HG02678 (cell line): ENCODE results near the gene FAM110D.

Experiments used
- ATAC-seq: cut with Tn5 transposase; IDR thresholded peaks from one replicate; pipeline ENCODE4 v1.9.1; 2021; ENCODE audit warnings: mild to moderate bottlenecking, moderate library complexity; ENCODE audit not compliant: unreplicated experiment

Gene FAM110D

GRCh38 chr1:26127235-26128163 is 31.4 kb upstream of the FAM110D start:
- ATAC-seq: no peak

GRCh38 chr1:26129778-26130177 is 29.1 kb upstream of the FAM110D start:
- ATAC-seq: no peak

- no peak for ATAC-seq
Measured at GRCh38 chr1:26130695-26131094, 28.2 kb upstream of the FAM110D start.

DNA sequence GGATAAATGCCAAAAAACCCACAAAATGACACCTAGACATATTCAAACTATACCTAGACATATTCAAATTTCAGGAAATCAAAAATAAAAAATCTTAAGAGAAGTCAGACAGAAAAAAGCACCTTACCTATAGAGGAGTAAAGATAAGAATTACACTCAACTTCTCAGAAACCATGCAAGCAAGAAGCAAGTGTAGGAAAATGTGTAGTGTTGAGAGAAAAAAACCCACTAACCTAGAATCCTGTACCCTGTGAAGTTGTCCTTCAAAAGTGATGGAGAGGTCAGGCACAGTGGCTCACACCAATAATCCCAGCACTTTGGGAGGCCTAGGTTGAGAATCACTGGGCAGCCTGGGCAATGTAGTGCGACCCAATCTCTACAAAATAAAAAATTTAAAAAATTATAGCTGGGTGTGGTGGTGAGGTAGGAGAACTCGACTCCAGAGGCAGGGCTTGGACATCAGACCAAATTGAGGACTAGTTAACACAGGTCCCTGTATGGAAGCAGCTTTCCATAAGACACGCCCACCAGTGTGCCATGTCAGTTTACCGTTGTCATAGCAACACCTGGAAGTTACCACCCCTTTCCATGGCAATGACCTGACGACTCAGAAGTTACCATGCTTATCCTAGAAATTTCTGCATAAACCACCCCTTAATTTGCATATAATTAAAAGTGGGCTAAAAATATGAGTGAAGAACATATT is 26.6 kb upstream of the FAM110D start:
- ATAC-seq: no peak

GRCh38 chr1:26132834-26133167 is 26.1 kb upstream of the FAM110D start:
- ATAC-seq: no peak

- no peak for ATAC-seq
Measured at GRCh38 chr1:26134466-26134865, 24.4 kb upstream of the FAM110D start.

GRCh38 chr1:26138974-26139558 is 19.8 kb upstream of the FAM110D start:
- ATAC-seq: no peak

GRCh38 chr1:26142159-26142558 is 16.7 kb upstream of the FAM110D start:
- no peak for ATAC-seq

- peak; percentile 60 for ATAC-seq
Measured at GRCh38 chr1:26145041-26145959, 13.6 kb upstream of the FAM110D start.

GRCh38 chr1:26145960-26146294 is 13.0 kb upstream of the FAM110D start:
- ATAC-seq: no peak

DNA sequence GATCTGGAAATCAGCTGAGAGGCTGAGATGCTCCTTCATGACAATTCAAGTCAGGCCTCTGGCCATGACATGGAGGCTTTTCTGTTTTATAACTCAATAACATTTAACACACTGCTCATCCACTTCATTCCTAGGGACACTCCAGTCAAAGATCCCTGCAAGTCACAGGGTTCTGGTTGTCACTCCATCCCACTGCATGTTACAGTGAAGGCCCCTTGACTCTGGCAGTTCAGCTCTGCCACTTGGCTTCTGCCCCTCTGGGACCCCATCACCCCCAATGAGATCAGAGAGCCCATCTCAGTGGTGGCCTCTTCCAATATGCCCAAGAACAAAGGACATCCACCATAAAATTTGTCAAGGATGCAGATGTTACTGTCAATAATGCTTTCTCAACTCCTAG is 10.0 kb upstream of the FAM110D start:
- no peak for ATAC-seq

DNA sequence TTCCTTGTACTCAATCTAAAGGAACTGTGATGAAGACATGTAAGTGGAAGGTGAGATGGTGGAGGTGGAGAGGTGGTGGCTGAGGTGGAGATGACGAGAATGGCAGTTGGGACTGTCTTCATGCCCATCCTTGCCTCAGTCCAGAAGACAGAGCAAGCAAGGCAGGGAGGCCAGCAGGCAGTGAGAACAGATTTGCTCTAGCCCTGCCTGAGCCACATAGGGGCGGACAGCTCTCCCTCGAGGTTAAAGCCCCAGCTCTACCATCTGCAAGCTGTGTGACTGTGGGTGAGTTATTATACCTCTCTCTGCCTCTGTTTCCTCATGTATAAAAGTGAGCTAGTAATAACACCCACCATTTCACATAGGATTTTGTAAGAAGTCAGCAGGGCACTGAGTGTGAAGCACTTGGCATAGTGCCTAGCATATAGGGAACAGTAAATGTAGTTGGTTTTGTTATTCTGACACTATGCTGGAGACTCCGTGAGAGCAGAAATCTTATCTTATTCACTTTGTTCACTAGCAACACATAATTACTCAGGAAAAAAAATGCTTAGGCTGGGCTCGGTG is 4.8 kb upstream of the FAM110D start:
- ATAC-seq: no peak

DNA sequence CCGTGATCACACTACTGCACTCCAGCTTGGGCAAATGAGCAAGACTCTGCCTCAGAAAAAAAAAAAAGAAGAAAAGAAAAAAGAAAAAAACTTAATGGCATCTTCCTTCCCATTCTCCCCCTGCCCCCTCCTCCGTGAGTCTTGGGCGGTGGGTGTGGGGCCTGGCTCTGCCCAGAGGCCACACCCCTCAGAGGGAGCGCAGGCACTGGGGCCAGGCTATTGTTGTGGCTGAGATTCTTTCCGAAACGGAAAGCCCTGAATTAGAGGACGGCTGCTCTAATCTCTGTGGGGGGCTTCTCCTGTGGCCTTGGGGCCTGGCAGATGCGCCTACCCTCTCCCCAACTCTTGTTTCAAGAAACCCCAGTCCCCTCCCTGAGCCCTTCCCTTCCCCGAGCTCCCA is 4.1 kb upstream of the FAM110D start:
- ATAC-seq: no peak

DNA sequence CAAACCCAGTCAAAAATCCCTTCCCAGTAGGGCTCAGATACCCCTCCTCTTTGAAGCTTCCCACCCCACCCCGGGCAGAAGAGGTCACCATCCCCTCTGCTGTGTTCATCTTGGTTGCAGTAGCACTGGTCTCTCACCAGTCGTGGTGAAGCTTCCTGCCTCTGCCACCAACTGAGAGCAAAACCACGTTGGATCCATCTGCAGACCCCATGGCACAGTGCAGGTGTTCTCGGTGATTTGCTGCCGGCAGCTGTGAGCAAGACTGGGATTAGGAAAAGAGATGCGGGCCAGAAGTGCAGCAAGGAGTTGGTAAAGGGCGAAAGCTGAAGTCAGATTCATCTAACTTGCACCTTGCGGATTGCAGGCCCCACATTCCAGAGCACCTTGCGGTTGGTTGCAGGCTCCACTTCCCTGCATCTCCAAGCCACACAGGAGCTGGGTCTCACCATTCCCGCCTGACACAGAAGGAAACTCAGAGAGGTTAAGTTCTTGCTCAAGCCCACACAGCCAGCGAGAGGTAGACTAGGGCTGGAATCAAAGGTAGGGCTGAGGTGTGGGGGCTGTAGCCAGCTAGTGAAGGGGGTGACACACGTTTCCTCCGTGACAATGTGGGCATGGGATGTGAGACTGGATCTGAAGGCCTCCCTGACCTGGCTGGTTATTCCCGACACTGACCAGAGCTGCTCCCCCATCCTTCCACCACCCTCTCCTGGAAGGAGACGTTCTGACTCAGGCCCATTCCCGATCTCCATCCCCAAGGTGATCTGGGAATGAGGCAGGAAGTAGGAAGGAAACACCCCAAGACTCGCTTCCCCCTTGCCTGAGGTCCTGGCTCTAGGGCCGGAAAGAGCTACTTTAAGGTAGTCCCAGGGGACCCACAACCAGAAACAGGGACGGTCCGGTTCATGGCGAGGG is 3.3 kb upstream of the FAM110D start:
- no peak for ATAC-seq

GRCh38 chr1:26156285-26157038 is 2.4 kb upstream of the FAM110D start:
- no peak for ATAC-seq

- ATAC-seq: no peak
Measured at GRCh38 chr1:26158271-26158907, 490 bp upstream of the FAM110D start.

- no peak for ATAC-seq
Measured at GRCh38 chr1:26159743-26160039, 812 bp downstream of the FAM110D start.

GRCh38 chr1:26160527-26161414 is 1.9 kb downstream of the FAM110D start:
- ATAC-seq: no peak
